GM18502 (cell line): ENCODE results near the gene HAUS5.
A peak's percentile ranks its signal among the peaks of the same experiment; 100 is the strongest.
"Not testable (repeated sequence)": the region's sequence is repeated elsewhere in the genome, so short reads cannot be mapped to it uniquely, and the experiment has no call there.

Experiments
- ATAC-seq: cut with Tn5 transposase; IDR thresholded peaks from one replicate; pipeline ENCODE4 v1.9.1; 2021; ENCODE audit warnings: mild to moderate bottlenecking; ENCODE audit not compliant: unreplicated experiment, poor library complexity

Gene HAUS5

DNA sequence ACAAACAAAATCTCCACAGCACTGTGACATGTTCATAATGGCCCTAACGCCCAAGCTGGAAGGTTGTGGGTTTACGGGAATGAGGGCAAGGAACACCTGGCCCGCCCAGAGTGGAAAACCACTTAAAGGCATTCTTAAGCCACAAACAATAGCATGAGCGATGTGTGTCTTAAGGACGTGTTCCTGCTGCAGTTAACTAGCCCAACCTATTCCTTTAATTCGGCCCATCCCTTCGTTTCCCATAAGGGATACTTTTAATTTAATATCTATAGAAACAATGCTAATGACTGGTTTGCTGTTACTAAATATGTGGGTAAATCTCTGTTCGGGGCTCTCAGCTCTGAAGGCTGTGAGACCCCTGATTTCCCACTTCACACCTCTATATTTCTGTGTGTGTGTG is 5.4 kb upstream of the HAUS5 start:
- ATAC-seq = not testable (repeated sequence)

DNA sequence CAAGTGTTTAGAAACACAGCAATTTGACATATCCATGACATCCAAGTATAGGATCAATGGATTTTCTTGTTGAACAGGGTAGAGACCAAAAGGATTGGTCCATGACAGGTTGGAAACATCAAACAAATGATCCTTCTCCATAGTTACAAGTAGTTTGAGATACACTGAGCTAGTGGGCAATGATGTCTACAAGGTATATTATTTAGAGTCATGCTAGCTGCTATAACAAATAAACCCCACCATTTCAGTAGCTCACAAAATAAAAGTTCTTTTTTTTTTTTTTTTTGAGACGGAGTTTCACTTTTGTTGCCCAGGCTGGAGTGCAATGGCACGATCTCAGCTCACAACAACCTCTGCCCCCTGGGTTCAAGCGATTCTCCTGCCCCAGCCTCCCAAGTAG is 4.9 kb upstream of the HAUS5 start:
- ATAC-seq = no peak

DNA sequence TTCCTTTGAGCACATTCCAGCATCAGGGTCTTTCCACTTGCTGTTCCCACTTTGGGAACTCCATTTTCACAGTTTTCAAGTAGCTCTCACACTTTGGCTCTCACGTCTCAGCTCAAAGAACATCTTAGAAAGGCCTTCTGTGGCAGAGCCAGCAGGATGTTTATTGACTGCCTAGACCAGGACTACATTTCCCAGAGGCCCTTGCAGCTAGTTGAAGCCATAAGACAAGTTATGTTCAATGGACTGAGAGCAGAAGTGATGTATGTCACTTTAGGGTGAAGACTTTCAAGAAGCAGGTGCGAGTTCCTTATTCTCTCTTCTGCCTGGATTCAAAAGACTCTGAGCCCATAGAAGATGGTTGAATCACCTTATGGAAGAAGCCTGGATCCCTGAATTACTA is 4.3 kb upstream of the HAUS5 start:
- ATAC-seq = no peak

DNA sequence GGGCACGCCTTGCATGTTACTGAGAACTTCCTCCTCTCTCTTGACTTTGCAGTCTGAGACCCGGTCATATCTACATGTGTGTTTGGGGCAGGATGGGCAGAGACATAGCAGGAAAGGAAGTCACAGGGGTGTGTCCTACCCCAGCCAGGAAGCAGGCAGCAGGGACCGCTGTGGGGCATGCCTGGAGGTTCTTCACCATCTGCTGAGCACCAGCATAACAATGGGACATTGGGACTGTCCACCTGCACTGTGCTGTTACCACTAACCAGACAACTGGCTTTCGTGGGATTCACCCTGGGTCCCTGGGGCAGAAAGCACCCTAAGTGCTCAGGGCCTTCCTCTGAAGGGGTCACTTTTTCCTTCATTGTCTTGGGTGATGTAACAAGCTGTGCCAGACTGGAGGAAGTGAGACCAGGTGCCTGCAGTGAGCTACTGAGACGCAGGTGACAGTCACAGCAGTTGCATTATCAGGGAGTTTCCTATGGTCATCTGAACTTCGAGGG is 2.6 kb upstream of the HAUS5 start:
- ATAC-seq = no peak

DNA sequence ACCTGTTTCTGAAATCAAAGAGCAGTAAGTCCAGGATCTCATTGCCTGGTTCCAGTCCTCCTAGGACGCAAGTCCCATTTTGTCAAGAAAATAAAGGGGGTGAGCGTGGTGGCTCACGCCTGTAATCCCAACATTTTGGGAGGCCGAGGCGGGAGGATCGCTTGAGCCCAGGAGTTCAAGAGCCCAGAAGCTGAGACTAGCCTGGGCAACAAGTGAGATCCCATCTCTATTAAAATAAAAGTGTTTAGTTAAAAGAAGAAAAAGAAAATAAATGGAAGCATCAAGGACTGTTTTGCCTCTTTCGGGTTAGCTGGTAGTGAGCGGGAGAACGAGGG is 344 bp upstream of the HAUS5 start:
- ATAC-seq = no peak

DNA sequence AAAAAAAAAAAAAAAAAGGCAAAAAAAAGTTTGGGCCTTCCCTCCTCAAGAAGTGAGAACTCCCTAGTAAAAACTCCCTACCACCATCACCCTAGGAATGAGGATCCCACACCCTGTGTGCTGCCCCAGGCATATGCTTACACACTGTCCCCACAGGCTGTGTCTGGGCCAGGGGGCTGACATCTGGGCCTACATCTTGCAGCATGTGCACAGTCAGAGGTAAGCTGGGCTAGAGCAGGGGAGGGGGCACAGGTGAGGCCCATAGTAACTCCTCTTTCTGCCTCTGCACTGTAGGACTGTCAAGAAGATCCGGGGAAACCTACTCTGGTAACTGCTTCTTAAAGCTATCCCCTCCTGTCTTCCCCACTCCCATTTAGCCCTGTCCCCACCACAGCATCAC is 1.0 kb downstream of the HAUS5 start:
- ATAC-seq = no peak

DNA sequence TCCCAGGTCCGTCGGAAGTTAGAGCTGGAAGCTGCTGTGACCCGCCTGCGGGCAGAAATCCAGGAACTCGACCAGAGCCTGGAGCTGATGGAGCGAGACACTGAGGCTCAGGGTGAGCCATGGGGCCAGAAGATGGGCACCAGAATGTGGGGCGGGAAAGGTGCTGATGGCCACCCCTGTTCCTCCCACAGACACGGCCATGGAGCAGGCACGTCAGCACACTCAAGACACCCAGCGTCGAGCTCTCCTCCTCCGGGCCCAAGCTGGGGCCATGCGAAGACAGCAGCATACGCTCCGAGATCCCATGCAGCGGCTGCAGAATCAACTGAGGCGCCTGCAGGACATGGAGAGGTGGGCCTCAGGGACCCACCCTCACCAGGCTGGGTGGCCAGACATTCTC is 2.5 kb downstream of the HAUS5 start:
- no peak for ATAC-seq

DNA sequence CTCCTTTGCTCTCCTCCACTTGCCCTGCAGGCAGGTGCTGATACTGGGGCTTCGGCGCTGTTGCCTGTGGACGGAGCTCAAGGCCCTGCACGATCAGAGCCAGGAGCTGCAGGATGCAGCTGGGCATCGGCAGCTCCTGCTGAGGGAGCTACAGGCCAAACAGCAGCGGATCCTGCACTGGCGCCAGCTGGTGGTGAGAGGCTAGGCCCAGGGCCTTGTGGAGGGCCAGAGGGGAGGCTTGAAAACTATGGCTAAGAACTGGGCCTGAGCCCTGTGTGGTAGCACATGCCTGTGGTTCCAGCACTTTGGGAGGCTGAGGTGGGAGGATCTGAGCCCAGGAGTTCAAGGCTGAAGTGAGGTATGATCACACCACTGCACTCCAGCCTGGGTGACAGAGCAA is 6.3 kb downstream of the HAUS5 start:
- no peak for ATAC-seq

DNA sequence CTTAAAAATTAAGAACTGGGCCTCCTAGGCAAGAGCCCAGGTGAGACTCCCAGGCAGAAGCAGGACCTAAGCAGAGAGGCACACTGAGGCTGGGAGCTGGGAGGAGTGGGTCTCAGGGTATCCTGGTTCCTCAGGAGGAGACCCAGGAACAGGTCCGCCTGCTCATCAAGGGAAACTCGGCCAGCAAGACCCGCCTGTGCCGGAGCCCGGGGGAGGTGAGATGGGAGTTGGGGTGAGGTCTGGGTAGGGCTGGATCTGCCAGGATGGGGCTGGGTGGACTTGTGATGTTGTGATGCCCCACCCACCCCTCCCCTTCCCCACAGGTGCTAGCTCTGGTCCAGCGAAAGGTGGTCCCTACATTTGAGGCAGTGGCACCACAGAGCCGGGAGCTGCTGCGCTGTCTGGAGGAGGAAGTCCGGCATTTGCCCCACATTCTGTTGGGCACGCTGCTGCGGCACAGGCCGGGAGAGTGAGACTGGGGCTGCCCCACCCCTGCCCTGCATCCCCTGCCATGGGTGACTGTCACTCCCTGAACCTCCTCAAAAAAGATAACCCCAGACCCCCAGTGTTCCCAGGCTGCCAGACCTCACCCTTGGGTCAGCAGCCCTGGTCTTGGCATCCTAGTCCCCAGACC is 6.9 kb downstream of the HAUS5 start:
- no peak for ATAC-seq

DNA sequence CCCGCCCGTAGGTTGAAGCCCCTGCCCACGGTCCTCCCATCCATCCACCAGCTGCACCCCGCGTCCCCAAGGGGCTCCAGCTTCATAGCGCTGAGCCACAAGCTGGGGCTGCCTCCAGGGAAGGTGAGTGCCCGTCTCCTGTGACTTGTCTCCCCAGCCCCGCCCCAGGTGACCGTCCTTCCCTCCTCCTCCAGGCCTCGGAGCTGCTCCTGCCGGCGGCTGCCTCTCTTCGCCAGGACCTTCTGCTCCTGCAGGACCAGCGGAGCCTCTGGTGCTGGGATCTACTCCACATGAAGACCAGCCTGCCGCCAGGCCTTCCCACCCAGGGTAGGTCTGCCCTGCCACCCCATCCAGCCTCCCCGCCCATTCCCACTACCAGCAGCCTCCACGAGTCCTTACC is 7.5 kb downstream of the HAUS5 start:
- ATAC-seq = no peak

DNA sequence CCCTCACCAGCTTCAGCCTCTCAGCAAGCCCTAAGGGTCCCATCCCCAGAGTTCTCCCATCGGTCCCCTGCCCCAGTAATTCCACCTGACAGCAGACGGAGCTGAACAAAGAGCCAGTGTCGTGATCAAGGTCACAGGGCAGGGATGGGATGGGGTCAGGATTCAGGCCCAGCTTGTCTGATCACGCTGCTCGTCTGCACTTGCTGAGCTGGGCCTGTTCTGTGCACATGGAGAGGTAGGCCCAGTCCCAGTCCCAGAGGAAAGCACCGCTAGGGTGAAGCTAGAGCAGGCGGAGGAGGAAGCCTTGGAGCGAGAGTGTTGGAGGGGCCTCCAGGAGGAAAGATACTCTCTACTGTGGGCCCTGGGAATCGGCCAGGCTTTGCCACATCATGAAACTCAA is 9.2 kb downstream of the HAUS5 start:
- ATAC-seq = no peak

DNA sequence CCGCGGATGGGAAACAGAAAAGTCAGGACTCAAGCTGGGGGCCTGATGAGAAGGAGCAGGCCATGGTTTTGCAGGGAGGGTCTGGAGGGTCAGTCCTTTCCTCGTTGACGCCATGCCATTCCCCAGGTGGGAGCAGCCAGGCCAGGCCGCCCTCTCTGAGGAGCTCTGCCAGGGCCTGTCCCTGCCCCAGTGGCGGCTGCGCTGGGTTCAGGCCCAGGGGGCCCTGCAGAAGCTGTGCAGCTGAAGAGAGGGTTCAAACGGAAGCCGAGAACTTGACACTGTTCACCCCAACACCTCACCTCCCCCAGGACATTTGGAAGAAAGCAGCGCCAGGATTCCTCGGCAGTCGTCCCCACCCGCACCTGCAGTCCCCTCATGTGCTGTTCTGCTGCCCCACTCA is 10.2 kb downstream of the HAUS5 start:
- ATAC-seq = no peak

DNA sequence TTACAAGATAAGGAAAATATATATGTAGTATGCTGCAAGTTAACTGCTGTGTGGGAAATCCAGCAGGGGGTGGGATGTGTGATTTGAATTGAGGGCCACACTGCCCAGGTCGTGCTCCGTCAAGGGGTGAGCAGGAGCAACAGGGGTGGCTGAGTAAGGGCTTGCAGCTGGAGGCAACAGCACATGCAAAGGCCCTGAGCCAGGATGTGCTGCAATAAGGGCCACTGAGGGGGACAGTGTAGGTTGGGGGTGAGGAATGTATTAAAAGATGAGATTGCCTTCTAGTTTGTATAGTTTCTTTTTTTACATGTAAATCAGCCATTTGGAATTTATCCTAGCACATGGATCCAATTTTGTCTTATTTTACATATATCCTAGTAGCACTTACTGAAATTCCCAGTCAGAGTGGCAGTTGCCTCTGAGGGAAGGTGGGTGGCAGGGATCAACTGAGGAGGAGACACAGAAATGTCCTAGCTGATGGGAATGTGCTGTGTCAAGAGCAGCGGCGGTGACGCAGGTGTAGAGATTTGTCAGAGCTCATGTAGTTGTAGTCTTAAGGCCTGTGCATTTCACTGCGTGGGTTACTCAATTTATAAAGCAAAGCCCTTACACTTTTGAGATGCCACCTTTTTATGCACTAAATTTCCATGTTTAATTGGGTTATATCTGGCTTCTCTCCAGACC is 10.9 kb downstream of the HAUS5 start:
- ATAC-seq = no peak

DNA sequence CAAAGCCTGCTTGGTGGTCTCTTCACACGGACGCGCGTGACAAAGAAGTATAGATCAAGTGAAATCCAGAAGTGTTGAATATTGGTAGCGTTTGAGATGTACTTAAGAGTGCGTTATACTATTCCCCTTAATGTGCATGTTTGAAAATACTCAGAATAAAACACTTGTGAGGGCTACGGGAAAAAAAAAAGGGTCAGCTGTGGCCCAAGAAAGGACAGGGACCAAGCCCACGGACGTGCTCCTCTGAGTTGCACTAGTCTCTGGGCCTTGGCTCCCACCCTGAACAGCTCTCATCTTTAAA is 15.7 kb downstream of the HAUS5 start:
- no peak for ATAC-seq

DNA sequence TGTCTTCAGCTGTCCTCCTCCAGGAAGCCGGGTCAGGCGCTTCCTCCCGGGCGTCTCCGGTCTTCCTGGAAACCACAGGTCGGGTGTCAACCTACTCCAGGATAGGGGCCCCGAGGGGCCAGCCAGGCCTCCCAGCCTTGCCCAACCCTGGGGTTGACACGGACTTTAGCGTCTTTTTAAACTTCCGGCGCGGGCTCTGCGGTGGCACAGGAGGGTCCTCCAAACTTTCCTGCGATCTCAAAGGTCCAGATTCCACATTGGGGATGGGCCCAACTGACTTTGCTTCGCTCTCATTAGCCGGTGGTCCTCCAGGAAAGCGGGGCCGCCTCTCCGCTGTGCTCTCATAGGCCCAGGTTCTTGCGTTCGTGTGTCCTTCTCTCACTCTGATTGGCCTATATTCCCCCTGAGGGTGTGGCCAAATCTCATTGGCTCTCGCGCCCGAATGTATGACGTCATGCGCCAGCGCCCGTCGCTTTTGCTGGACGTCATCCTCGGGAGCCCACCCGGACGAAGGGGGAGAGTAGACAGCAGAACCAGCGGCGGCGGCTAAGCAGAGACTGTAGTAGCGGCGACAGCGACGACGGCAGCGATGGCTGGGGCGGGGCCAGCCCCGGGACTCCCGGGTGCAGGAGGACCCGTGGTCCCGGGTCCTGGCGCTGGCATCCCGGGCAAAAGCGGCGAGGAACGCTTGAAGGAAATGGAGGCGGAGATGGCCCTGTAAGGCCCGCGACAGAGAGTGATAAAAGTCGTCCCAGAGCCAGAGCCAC is 16.2 kb downstream of the HAUS5 start, which contains the start of gene RBM42:
RBM42 (plus strand) TSS at position 472 of the 767 bp plus-strand sequence; CDS start at position 590, 118 bp downstream.
- ATAC-seq = peak; percentile 96

DNA sequence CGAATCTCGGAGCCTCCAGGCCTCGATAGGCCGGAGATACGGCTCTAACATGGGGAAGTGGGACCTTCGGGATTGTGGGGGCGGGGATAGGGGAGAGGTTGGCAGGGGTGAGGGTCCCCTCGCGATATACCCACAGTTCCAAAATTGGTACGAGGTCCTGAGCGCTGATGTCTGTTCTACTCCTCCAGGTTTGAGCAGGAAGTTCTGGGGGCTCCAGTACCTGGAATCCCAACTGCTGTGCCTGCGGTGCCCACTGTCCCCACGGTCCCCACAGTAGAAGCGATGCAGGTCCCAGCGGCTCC is 16.7 kb downstream of the HAUS5 start:
- peak; percentile 5 for ATAC-seq

DNA sequence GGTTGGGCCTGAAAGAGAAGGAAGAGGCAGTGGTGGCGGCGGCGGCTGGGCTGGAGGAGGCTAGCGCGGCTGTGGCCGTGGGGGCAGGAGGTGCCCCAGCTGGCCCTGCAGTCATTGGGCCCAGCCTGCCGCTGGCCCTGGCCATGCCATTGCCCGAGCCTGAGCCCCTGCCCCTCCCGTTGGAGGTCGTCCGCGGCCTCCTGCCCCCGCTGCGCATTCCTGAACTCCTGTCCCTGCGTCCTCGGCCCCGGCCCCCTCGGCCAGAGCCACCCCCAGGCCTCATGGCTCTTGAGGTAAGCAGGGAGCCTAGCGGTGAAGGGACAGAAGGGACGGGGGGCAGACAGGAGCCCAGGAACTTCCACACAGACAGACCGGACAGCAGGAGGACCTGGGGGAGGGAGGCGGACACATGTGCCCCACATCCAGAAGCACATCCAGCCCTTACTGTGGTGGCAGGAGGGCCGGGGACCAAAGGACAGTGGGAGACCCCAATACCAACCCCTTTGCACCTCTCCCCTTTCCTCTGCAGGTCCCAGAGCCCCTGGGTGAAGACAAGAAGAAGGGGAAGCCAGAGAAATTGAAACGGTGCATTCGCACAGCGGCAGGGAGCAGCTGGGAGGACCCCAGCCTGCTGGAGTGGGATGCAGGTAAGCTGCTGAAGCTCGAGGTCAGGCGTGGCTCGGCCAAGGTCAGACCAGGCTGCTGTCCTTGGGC is 21.3 kb downstream of the HAUS5 start:
- no peak for ATAC-seq

DNA sequence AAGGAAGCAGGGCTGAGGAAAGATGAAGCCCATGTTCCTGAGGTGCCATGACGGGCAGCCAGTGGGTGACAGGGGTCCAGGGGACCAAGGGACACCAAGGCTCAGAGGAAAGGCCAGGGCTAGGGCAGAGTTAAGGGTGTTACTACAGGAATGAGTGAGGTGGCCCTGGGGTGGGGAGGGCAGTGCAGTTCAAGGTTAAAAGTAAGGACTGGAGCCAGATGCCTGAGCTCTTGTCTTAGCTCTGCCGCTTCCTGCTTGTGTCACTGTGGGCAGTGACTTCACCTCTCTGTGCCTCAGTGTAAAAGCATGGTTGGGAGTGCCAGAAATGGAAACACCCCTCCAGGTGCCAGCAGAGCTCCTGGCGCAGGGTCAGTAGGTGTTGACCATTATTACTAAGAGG is 24.1 kb downstream of the HAUS5 start:
- ATAC-seq = no peak

DNA sequence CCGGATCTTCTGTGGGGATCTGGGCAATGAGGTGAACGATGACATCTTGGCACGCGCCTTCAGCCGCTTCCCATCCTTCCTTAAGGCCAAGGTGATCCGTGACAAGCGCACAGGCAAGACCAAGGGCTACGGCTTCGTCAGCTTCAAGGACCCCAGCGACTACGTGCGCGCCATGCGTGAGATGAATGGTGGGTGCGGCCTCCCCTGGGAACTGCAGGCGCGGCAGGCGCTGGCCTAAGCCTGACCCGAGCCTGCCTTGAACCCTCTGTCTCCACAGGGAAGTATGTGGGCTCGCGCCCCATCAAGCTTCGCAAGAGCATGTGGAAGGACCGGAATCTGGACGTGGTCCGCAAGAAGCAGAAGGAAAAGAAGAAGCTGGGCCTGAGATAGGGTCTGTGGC is 24.6 kb downstream of the HAUS5 start:
- no peak for ATAC-seq

DNA sequence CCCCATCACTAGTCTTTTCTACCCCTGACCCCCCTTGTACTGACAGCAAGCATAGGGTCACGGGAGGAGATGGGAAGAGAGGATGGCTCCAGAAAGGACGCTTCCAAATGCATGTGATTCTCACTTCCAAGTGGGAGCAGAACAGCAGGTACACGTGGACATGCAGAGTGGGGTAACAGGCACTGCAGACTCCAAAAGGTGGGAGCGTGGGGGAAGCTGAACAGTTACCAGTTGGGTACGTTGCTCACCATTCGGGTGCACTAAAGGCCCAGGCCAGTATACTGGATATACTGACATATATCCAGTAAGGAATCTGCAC is 26.7 kb downstream of the HAUS5 start:
- no peak for ATAC-seq

DNA sequence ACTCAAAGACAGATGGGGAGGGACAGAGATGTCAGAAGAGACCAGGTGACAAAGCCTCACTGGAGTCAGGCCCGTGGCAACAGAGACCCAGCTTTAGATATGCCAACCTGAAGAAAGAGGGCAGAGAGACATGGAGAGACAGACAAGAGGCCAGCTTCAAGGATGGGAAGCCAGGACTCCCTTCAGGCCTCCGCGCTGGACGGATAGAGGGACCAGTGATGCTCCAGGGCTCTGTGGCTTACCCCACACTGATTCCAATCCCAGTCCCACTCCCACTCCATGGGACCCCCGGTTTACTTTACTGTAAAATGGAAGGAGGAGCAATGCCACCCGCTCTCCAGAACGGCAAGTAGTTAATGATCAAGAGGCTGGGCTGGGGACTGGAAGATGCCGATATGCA is 27.3 kb downstream of the HAUS5 start:
- no peak for ATAC-seq
